Raji (cell line): ENCODE results near the gene ATP6V0D1.

Source experiments
- POLR2A ChIP-seq: IDR thresholded peaks from 2 replicates; pipeline ENCODE4 v1.6.1; 2011; ENCODE audit warnings: low read depth, low read length, control low read depth; ENCODE audit not compliant: insufficient read depth

The ATP6V0D1 gene

DNA sequence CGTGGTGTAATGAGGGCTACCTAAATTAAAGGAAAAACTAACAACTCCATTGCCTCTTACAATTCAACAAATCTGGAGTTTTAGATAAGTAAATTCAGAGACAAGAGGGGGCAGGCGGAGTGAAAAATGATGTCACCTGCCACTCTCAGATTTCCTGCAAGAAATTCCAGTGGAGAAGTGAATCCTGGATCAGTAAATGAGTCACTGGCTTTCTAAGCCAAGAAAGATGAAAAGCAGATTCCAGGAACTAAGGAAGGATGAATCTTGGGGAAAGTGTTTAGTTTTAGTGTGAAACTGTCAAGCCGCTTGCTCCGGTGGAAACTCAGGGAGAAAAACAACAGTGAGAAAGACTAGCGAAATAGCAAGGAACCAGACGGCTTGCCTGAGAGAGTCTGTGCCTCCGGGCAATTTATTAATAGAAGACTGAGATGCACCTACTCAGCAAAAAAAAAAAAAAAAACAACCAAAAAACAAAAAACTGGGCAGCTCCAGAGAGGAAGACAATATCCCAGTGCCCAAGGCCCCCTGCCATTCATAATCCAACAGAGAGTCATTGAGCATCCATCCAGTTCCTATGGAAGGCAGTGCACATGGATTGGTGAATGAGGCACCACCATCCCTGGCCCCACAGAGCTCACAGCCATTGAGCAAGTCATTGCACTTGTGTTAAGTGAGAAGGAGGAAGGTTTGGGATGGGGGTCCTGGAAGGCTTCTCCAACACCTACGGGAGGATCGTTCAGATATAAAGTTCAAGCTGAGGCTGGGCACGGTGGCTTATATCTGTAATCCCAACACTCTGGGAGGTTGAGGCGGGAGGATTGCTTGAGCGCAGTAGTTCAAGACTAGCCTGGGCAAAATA lies 35.6 kb upstream of the ATP6V0D1 start:
- TF ChIP-seq POLR2A: no peak

DNA sequence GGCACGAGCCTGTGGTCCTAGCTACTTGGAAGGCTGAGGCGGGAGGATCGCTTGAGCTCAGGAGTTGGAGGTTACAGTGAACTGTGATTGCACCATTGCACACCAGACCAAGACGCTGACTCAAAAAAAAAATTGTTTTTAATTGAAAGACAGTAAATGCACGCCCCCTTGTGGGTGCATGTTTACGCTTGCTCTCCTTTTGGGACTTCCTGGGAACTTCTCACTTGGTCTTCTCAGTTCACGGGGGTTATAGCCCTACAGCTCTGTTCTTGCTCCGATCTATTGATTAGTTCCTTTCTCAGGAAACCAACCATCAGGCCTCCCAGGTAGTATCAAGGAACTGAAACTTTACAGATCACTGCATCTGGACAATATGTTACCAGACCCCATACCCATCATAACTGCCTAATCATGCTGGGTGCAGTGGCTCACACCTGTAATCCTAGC lies 33.4 kb upstream of the ATP6V0D1 start:
- TF ChIP-seq POLR2A: no peak

DNA sequence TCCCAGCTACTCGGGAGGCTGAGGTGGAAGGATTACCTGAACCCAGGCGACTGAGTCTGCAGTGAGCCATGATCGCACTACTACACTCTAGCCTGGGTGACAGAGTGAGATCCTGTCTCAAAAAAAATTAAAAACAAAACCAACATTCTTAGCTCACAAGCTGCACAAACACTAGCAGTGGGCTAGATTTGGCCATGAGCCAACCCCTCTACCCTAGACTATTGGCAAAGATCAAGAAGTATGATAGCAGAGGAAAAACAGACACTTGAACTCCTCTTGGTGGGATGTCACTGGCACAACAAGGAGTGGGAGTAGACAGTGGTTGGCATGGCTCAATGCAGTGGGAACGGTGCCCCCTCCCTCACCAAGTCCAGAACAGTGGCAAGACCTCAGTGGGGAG lies 28.1 kb upstream of the ATP6V0D1 start:
- no peak for TF ChIP-seq POLR2A

DNA sequence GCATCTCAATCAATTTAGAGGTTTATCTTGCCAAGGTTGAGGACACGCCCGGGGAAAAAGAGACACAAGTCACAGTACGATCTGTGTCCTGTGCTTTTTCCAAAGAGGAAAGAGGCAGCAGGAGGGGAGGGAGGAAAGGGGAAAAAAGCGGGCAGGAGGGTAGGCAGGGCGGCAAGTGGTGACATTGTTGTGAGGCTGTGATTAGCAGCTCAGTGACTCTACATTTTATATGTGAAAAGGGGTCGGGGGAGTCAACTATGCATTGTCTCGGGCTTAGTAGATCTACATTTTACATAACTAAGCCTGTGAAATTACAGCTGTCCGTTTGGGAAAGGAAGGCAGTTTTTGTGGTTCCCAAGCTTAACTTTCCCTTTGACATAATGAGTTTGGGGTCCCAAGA lies 25.5 kb upstream of the ATP6V0D1 start:
- no peak for TF ChIP-seq POLR2A

DNA sequence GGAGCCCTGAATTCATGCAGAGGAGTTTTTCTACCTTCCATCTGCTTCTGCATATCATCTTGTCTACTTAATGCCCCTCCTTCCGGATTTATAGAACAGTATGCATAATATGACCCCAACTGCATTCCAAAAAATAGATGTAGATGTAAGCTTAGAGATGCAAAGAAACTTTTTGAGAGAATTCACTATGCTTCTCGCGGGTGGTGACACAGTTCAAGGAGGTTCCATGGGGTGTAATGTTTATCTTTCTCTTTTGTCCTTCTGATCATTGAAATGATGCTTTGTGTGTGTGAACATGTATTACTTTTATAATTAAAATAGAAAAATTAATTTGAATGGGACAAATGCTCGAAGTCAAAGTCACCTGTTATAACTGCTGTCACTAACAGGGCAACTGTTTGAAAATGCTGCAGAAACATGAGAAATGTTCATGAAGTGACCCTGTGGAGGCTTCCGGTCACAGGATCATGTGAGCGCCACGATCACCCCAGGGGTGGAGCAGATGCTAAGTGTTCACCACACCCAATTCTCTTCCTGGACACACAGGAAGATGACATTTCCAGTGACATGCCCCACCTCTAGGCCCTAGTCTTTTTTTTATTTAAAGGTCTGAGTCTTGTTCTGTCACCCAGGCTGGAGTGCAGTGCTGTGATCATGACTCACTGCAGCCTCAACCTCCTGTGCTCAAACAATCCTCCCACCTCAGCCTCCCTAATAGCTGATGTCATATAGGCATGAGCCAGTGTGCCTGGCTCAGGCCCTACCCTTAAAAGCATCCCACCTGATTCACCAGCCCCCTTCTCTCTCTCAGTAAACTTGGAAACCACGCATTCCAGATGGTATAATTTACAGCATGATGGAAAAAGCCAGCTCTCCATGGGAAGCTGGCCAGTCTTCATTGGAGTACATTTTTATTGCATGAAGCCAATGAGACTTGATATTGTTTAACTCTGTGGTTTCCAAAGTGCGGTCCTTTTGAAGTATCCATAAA lies 23.4 kb upstream of the ATP6V0D1 start:
- TF ChIP-seq POLR2A: peak; percentile 30; the same call in 1 of the 2 replicates

DNA sequence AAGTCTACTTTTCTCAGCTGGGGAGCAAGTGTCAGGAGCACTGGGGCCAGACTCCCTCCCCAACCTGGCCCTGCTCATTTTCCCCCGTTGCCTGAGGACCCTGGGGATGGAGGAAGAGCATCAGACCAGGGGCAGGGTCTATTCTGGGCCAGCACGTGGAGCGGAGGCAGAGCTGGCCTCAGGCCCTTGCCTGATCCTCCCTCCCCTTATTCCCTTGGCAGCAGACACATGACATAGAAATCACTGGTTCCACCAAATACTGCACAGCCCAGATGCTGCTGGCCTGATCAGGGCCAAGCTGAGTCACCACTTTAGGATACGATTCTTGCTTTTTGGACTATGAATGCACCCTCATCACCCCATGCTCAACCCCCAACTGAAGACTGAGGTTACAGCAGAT lies 18.1 kb upstream of the ATP6V0D1 start:
- TF ChIP-seq POLR2A: no peak

DNA sequence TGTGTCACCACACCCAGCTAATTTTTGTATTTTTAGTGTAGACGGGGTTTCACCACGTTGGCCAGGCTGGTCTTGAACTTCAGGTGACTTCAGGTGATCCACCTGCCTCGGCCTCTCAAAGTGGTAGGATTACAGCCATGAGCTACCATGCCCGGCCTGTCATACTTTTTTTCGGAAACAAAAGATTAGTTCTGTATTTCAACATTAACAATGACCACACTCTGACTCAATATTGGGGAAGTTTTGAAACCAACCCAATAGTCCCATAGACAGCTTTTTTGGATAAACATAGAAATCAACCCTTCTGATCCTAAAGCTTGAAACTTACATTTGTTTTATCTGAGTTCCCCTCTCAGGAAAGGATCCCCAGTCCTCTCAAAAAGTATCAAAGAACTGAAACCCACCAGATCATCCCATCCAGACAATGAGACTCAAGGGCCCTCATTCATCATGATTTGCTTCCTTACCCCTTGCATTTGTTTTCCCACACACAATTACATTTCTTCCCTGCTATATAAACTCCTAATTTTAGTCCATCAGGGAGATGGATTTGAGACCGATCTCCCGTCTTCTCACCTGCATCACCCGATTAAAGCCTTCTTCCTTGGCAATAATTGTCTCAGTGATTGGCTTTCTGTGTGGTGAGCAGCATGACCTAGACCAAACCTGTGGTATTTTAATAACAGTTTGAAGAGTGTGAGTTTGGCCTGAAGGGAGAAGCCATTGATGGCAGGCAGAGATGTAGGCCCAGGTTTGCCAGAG lies 9.6 kb upstream of the ATP6V0D1 start:
- TF ChIP-seq POLR2A: no peak

DNA sequence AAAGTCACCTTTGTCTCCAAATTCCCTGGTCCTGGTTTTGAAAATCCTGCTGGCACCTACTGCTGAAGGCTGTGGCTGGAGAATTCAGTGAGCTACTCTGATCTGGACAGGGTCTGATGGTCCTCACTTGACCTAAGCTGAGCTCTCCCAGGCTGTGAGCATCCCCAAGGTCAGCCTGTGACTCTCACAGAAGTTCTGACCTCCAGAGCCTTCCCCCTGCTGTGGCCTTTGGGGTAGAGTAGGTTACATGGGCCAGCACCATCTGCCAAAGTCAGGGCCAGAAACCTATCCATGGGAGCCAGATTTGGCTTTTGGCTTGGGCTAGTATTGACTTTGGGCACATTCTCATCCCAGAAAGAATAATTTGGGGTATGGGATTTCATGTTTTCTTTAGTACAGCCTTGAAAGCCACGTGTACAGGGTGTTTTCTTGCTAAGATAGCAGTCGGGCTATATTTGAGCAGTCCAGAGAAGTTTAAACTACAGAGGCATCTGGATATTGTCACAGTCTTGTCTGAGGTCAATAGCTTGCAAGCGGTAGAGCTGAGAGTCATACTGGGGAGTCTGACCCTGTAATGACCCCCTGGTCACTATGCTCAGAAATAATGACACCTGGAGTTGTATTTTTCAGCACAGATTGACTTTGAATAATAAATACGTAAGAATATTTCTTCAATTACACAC lies 8.6 kb upstream of the ATP6V0D1 start:
- no peak for TF ChIP-seq POLR2A

DNA sequence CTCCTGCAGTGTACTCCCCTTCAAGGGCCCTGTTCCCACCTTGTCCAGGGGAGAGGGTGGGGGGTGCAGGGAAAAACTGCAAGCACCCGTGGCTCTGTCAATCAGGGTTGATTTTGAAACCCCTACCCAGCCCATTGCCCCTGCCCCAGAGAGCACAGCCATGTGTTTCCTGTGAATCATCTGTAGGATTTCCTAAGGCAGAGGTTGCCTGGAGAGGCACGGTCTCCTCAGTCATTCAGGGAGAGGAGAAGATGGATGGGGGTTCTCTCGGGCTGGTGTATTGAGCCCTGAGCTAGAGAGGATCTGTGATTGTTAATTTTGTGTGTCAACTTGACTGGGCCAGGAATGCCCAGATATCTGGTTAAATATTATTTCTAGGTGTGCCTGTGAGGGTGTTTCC lies 5.8 kb upstream of the ATP6V0D1 start:
- TF ChIP-seq POLR2A: no peak

DNA sequence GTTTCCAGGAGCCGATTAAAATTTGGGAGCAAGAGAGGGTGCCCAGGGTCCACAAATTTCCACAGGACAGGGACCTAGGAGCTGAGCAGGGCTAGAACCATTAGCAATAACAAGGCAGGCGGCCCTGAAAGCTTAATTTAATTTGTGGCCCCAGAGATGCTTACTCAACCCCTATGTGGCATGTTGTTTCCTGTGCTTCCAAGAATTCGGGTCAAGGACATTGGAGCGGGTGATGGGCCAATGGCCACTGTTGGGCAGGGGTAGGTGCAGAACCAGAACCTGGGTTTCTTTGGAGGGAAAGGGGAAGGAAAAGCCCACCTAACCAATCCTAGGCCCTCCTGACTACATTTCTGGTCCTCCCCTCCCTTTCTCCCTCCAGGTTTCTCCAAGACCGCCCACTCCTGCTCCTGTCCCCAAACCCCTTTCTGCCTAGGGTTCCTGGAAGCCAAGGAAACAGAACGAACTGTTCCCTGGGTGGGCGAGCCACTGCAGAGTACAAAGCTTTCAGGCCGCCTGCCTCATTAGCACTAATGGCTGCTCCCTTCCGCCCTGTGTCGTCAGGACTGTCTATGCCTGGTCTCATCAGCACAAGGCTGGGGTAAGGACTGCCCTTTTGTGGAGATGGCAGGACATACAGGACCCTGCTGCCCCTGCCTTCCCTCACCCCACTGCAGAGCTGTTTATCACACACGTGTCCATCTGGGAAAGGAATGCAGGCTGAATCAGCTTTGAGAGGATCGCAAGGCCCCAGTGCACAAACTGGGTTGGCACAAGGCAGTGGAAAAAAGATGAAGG lies 3.0 kb upstream of the ATP6V0D1 start:
- TF ChIP-seq POLR2A: no peak

DNA sequence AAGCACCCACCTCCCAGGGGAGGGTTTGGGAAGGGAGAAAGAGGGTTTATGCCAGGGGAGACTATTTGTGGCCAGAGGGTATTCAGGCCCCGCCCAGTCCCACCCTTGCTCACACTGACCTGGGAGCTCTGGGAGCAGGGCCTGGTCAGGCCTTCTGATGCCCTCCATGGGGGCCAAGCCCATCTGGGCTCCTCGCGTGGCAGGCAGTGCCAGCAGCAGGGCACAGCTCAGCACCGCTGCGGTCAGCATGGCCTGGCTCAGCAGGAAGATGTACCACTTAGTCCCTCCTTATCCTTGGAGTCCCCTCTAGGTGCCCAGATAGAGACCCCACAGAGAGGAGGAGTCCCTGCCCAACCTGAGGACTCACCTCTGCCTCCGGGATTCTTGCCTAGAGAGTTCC lies 2.2 kb upstream of the ATP6V0D1 start, which contains the start of gene AGRP:
AGRP (minus strand) TSS at position 398 of the 400 bp plus-strand sequence; CDS start at position 249, 149 bp downstream.
- TF ChIP-seq POLR2A: no peak

DNA sequence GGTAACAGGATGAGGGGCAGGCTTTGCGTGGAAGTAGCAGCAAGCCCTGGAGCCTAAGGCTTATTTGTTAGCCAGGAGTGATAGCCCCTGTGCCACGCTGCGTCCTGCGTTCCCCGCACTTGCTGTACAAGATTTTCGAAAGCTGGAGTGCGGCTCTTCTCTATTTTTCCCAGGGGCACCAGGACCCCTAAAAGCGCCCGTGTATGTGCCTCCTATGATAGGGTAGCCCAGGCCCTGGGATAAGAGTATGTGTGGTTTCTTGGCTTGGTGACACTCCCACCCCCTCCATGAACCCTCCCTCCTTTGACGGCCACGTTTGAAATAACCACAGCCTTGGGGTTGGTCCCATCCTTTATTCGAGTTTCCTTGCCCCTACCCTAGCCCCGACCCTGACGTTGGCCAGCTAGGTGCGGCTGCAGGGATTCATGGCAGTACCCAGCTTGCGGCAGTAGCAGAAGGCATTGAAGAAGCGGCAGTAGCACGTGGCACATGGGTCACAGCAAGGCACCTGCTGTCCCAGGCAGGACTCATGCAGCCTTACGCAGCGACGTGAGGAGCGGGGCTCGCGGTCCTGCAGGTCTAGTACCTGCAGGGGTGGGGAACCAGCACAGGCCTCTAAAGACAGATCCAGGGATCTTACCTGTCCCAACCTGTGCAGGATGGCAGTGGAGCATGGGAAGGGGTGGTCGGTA lies 1.4 kb upstream of the ATP6V0D1 start:
- TF ChIP-seq POLR2A: no peak
